Kidney (tissue), 14 donors: Measurements from ENCODE around the gene GRIA4. TPM values are rescaled to one million over a fixed set of nuclear protein-coding genes. Genes with fewer than 3 reads are reported as not detected.

Experiments used
- DNase-seq, 5 donors: peaks; one replicate each; pipeline ENCODE4 v3.0.0-alpha.2; 2013 to 2020
- FAIRE-seq: peaks from 2 replicates; lab custom pipeline; 2012; peaks lifted over from hg19 to GRCh38; lab: Jason Lieb, UNC
- H3K27ac ChIP-seq, 2 donors: one replicate each; pipeline ENCODE4 v1.7.0; 2013; ENCODE audit warnings: low read depth in 2 of 2, low read length in 2 of 2, inconsistent platforms in 1 of 2
- H3K27me3 ChIP-seq: one replicate; pipeline ENCODE4 v1.7.1; 2013; ENCODE audit warnings: low read length, inconsistent platforms; ENCODE audit not compliant: control insufficient read depth, insufficient read depth
- H3K36me3 ChIP-seq, 3 donors: one replicate each; pipeline versions ENCODE4 v1.7.0 to v1.7.1; 2013; ENCODE audit warnings: low read length in 3 of 3, control low read depth in 1 of 3, inconsistent platforms in 1 of 3; ENCODE audit not compliant: insufficient read depth in 3 of 3, control insufficient read depth in 2 of 3
- H3K4me1 ChIP-seq, 3 donors: one replicate each; pipeline versions ENCODE4 v1.7.0 to v1.7.1; 2013; ENCODE audit warnings: low read length in 3 of 3, inconsistent platforms in 1 of 3, low read depth in 1 of 3; ENCODE audit not compliant: control insufficient read depth in 2 of 3, insufficient read depth in 2 of 3
- H3K4me3 ChIP-seq, 3 donors: one replicate each; pipeline versions ENCODE4 v1.7.0 to v1.8.1; 2013; ENCODE audit warnings: low read length in 3 of 3, control low read depth in 1 of 3, inconsistent platforms in 1 of 3
- H3K9ac ChIP-seq, 3 donors: one replicate each; pipeline versions ENCODE4 v1.7.0 to v1.7.1; 2013; ENCODE audit warnings: low read length in 3 of 3, control low read depth in 1 of 3, inconsistent platforms in 1 of 3
- H3K9me3 ChIP-seq, 3 donors: one replicate each; pipeline versions ENCODE4 v1.7.0 to v1.7.1; 2013; ENCODE audit warnings: low read length in 3 of 3, control low read depth in 1 of 3, inconsistent platforms in 1 of 3; ENCODE audit not compliant: control insufficient read depth in 2 of 3, insufficient read depth in 1 of 3
- intact Hi-C: fragments of 100-400 bp; cut with DNase I; formaldehyde crosslinking; loops from one replicate; pipeline ENCODE4 v1.11.1; 2022
- polyA plus RNA-seq: library from polyadenylated mRNA; stranded (reverse); fragments of 350-450 nt; fragmentation: Illumina TruSeq; extraction: RNeasy Lipid Tissue Mini Kit (QIAGEN cat#74804); gene quantifications from one replicate; pipeline ENCODE4 v1.2.3, GENCODE V29; 2014; ENCODE audit warnings: low read depth, low replicate concordance; ENCODE audit not compliant: insufficient read depth
- total RNA-seq: library from RNA; stranded (reverse); fragmentation: NEBNext Ultra II Directional; extraction: Animal tissue kit (Norgen Biotek cat#: 25700); gene quantifications from one replicate; pipeline ENCODE4 v1.2.1, GENCODE V29; 2021
- TF ChIP-seq, protein P1 (sequence below): IDR thresholded peaks from 3 replicates; pipeline ENCODE4 v1.5.1; 2012; ENCODE audit warnings: mild to moderate bottlenecking, moderate library complexity, borderline replicate concordance; ENCODE audit not compliant: insufficient read depth; ENCODE audit errors: extremely low read depth
- donor health status: control.
- donor health status: control.
- donor health status: control.
- donor health status: control.
- donor health status: control.
- donor health status: DM: yes; HTN: yes; CAD: no.
- donor health status: Normal renal cell carcinoma (clear cell type).

GRIA4 gene
- total and polyA plus RNA-seq, 2 donors from 2014 or later = 0.45 TPM; not detected in 1

DNA sequence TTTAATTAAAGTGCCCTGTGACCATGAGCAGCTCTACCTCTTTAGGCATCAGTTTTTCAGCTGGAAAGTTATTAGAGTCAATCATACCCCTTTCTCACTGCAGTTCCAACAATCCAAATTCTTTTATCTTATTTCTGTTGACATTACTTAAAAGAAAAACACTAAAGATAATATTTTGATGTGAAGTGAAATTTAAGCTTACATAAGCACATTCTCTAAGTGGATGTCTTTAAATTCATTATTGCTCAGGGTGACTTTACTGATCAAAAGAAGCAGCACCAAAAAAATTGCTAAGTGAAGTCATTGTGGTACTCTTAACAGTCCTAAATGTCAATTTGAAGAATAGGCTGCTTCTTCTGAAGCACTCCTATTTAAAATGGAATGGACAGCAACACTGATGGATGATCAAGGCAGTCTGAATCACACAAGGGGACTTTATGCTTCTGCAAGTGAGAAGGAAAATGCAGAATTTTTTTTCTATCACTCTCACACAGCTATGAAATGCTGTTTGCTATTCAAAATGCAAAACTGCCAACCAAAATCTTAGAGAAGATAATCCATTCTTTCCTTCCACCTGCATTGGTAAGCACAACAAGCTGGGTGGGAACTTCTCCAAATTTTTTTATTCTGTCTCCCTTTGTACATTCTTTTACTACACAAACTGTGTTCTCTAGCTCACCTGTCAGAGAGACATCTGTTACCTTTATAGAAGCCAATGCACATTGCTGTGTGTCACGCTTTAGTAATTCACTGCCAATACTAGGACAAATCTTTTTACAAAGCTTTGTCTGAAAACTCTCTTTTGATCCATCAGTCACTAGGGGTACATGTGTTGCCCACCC lies 179.9 kb downstream of the GRIA4 start:
- H3K9ac ChIP-seq = no peak overlapping the region
- no peak overlapping the region for H3K4me3 ChIP-seq
- no peaks in the 10 kb centered on the region for H3K36me3 ChIP-seq
- intact Hi-C loops = no loop called here
- no peaks in the 10 kb centered on the region for H3K27me3 ChIP-seq
- no peak overlapping the region for H3K27ac ChIP-seq
- FAIRE-seq (no peak), DNase-seq (no peak)
- H3K4me1 ChIP-seq = no peaks in the 10 kb centered on the region
- no peaks in the 10 kb centered on the region for H3K9me3 ChIP-seq
- TF ChIP-seq, protein P1, sequence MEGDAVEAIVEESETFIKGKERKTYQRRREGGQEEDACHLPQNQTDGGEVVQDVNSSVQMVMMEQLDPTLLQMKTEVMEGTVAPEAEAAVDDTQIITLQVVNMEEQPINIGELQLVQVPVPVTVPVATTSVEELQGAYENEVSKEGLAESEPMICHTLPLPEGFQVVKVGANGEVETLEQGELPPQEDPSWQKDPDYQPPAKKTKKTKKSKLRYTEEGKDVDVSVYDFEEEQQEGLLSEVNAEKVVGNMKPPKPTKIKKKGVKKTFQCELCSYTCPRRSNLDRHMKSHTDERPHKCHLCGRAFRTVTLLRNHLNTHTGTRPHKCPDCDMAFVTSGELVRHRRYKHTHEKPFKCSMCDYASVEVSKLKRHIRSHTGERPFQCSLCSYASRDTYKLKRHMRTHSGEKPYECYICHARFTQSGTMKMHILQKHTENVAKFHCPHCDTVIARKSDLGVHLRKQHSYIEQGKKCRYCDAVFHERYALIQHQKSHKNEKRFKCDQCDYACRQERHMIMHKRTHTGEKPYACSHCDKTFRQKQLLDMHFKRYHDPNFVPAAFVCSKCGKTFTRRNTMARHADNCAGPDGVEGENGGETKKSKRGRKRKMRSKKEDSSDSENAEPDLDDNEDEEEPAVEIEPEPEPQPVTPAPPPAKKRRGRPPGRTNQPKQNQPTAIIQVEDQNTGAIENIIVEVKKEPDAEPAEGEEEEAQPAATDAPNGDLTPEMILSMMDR = no peak

DNA sequence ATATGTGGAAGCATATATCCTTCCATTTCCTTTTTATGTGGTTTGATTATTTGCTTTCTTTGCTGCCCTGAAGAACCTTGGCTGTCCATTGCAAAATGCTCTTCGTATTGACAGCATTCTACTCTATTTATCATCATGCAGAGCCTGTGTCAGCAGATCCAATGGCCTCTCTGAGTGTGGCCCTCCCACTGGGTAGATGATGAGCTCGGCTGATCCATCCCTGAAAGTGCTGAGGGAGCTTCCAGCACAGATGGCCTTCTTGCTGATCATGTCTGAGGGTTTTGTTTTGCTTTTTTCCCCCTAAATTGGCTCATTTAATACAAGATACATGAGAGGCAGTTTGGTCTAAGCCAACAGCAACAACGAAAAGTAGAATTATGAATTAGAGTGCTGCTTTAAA lies 181.0 kb downstream of the GRIA4 start:
- intact Hi-C loops = no loop called here
- no peak overlapping the region for H3K27ac ChIP-seq
- H3K36me3 ChIP-seq = no peaks in the 10 kb centered on the region
- DNase-seq = no peak
- no peaks in the 10 kb centered on the region for H3K4me1 ChIP-seq
- no peak overlapping the region for H3K9ac ChIP-seq
- no peaks in the 10 kb centered on the region for H3K27me3 ChIP-seq
- no peak overlapping the region for H3K4me3 ChIP-seq
- no peak for FAIRE-seq
- TF ChIP-seq, protein P1 = no peak
- H3K9me3 ChIP-seq = no peaks in the 10 kb centered on the region

DNA sequence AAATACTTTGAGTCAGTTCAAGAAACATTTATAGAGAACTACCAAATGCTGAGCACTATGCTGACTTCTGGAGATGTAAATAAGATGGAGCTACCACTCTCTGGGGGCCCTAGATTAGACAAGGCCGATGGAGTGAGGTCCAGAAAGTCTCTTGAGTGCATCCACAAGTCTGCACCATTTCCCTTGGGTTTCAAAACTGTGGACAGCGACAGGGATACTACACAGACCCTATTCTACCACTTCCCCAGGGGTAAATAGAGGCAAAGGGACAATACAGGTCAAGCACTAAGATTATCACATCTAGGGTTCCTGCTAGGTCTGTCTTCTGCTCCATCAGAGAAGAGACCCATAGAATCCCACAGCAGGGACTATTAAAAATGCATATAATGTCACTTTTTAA lies 183.2 kb downstream of the GRIA4 start:
- Histone ChIP-seq H3K36me3 (no peaks in the 10 kb centered on the region), H3K9me3 (no peaks in the 10 kb centered on the region), H3K4me1 (no peaks in the 10 kb centered on the region), H3K27me3 (no peaks in the 10 kb centered on the region), H3K4me3 (no peak overlapping the region), H3K9ac (no peak overlapping the region), H3K27ac (no peak overlapping the region)
- FAIRE-seq = no peak
- intact Hi-C loops = no loop called here
- TF ChIP-seq, protein P1 = no peak
- no peak for DNase-seq
